Esophagus muscularis mucosa (tissue), 4 donors: ENCODE data around the gene TMA16.

Experiments
- EP300 ChIP-seq: sonication (generic); formaldehyde crosslinking; IDR thresholded peaks from one replicate; pipeline ENCODE4 v1.6.1; 2017; ENCODE audit warnings: antibody characterized with exemption
- POLR2A ChIP-seq: fragments of 450-650 bp; IDR thresholded peaks from one replicate; pipeline ENCODE4 v1.6.1; 2017; ENCODE audit warnings: antibody characterized with exemption, moderate library complexity, mild to moderate bottlenecking, low read depth
- TF ChIP-seq, protein P1 (sequence below), 3 experiments: fragments of 200-600 bp in 2 of 3; fragments of 450-650 bp in 1 of 3; sonication (generic) in 2 of 3; IDR thresholded peaks; one replicate each; pipeline ENCODE4 v1.5.1; 2017 to 2019; ENCODE audit warnings: antibody characterized with exemption in 3 of 3, mild to moderate bottlenecking in 2 of 3, moderate library complexity in 1 of 3

DNA sequence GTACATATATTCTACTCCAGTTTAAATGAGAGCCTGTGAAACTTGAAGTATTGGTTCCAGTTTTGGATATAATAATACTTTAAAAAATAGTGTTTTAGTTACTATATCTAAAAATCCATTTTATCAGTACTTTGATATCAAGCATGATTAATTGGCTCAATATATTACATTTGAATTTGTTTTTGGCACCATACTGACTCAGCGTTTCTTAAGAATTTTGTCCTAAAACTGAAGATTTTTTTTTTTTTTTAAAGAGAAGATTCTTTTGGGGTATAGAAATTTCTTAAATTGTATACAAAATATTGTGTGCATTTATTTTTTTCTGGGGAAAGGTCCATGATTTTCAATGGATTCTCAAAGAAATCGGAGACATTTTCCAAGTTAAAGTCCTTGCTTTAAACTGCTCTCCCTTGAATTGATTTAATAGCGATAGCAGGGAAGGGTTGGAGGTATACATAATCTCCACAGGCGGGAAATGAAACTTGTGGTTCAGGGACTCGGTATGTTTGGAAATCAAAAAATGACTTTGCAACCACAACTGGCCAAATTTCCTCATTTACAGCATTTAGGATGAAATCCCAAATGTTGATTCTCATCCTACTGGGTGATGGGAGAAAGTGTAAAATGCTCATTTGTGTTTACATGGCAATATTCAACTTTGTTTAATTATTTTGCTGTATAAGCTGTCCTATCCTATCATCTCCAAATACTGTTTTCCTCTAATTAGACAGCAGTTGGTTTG is 62.3 kb downstream of the TMA16 start:
- TF ChIP-seq POLR2A (no peak), EP300 (no peak)
- TF ChIP-seq, protein P1, sequence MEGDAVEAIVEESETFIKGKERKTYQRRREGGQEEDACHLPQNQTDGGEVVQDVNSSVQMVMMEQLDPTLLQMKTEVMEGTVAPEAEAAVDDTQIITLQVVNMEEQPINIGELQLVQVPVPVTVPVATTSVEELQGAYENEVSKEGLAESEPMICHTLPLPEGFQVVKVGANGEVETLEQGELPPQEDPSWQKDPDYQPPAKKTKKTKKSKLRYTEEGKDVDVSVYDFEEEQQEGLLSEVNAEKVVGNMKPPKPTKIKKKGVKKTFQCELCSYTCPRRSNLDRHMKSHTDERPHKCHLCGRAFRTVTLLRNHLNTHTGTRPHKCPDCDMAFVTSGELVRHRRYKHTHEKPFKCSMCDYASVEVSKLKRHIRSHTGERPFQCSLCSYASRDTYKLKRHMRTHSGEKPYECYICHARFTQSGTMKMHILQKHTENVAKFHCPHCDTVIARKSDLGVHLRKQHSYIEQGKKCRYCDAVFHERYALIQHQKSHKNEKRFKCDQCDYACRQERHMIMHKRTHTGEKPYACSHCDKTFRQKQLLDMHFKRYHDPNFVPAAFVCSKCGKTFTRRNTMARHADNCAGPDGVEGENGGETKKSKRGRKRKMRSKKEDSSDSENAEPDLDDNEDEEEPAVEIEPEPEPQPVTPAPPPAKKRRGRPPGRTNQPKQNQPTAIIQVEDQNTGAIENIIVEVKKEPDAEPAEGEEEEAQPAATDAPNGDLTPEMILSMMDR (IDR thresholded peaks at IDR 0.05) = no peak
